Mesodermal cell (in vitro differentiated cells): ENCODE data around the gene ADIPOR2.

Source experiments
- H3K27ac ChIP-seq: 2 replicates; pipeline ENCODE4 v1.7.0; 2013; ENCODE audit warnings: mild to moderate bottlenecking, low read depth, low read length, moderate library complexity; ENCODE audit not compliant: severe bottlenecking
- H3K36me3 ChIP-seq: 2 replicates; pipeline ENCODE4 v1.7.1; 2013; ENCODE audit warnings: mild to moderate bottlenecking, low read length, moderate library complexity; ENCODE audit not compliant: control insufficient read depth, insufficient read depth
- H3K4me1 ChIP-seq: one replicate; pipeline ENCODE4 v1.7.1; 2013; ENCODE audit warnings: mild to moderate bottlenecking, low read length; ENCODE audit not compliant: insufficient read depth, control insufficient read depth, poor library complexity, severe bottlenecking
- H3K4me3 ChIP-seq: 2 replicates; pipeline ENCODE4 v1.7.0; 2013; ENCODE audit warnings: low read length, control low read depth, mild to moderate bottlenecking; ENCODE audit not compliant: insufficient read depth, poor library complexity, severe bottlenecking; ENCODE audit errors: extremely low read depth
- H3K9me3 ChIP-seq: 2 replicates; pipeline ENCODE4 v1.7.1; 2013; ENCODE audit warnings: mild to moderate bottlenecking, low read length, moderate library complexity; ENCODE audit not compliant: control insufficient read depth
- WGBS, 2 experiments: methylation state at CpG; one replicate each; pipeline ENCODE4 v1.1.5; 2013; ENCODE audit warnings: missing lambda C conversion rate in 2 of 2; ENCODE audit not compliant: insufficient coverage in 2 of 2; 5-methylcytosine and 5-hydroxymethylcytosine counted together

ADIPOR2 gene

GRCh38 chr12:1819571-1819970 lies 128.7 kb downstream of the ADIPOR2 start:
- Histone ChIP-seq H3K36me3 (no peaks in the 10 kb centered on the region), H3K9me3 (no peaks in the 10 kb centered on the region), H3K4me1 (peaks cover 7% of the 10 kb centered on the region), H3K27ac (no peak overlapping the region), H3K4me3 (no peak overlapping the region)
- 59 to 82% methylated on average over 5 to 6 of the region's 6 CpGs for WGBS, 2 experiments

- H3K27ac ChIP-seq, result no peak within 1 kb of the TSS
- H3K4me1 ChIP-seq, result peaks cover 7% of the 10 kb centered on the region
- WGBS, 2 experiments, result 23 to 26% methylated on average over 27 to 32 of the region's 34 CpGs
- H3K9me3 ChIP-seq, result no peaks in the 10 kb centered on the region
- no peaks in the 10 kb centered on the region for H3K36me3 ChIP-seq
- no peak within 1 kb of the TSS for H3K4me3 ChIP-seq
Observed at GRCh38 chr12:1820191-1820895, 129.5 kb downstream of the ADIPOR2 start, which contains the start of gene LRTM2. Gene LRTM2 (plus strand): TSS chr12:1820565. CDS start chr12:1828149, 7,584 bp downstream.

- Histone ChIP-seq H3K9me3 (no peaks in the 10 kb centered on the region), H3K27ac (no peak overlapping the region), H3K36me3 (no peaks in the 10 kb centered on the region), H3K4me1 (peaks cover 7% of the 10 kb centered on the region), H3K4me3 (no peak overlapping the region)
- 87 to 89% methylated on average over 11 of the region's 11 CpGs for WGBS, 2 experiments
Observed at GRCh38 chr12:1820896-1821291, 130.0 kb downstream of the ADIPOR2 start.

GRCh38 chr12:1821805-1822204 lies 130.9 kb downstream of the ADIPOR2 start:
- H3K4me3 ChIP-seq, result no peak overlapping the region
- 27 to 39% methylated on average over 4 to 5 of the region's 12 CpGs for WGBS, 2 experiments

GRCh38 chr12:1822699-1823098 lies 131.8 kb downstream of the ADIPOR2 start:
- Histone ChIP-seq H3K36me3 (no peaks in the 10 kb centered on the region), H3K27ac (no peak overlapping the region), H3K9me3 (no peaks in the 10 kb centered on the region), H3K4me1 (peaks cover 7% of the 10 kb centered on the region), H3K4me3 (no peak overlapping the region)
- 78 to 88% methylated on average over 8 to 11 of the region's 11 CpGs for WGBS, 2 experiments

More at GRCh38 chr12:1821805-1822204, 130.9 kb downstream of the ADIPOR2 start:
- no peaks in the 10 kb centered on the region for H3K9me3 ChIP-seq
- no peaks in the 10 kb centered on the region for H3K36me3 ChIP-seq
- H3K4me1 ChIP-seq, result peaks cover 7% of the 10 kb centered on the region
- H3K27ac ChIP-seq, result no peak overlapping the region

- Histone ChIP-seq H3K27ac (no peak overlapping the region), H3K9me3 (no peaks in the 10 kb centered on the region), H3K36me3 (no peaks in the 10 kb centered on the region), H3K4me1 (peaks cover 7% of the 10 kb centered on the region), H3K4me3 (no peak overlapping the region)
- 95% methylated on average over 9 of the region's 10 CpGs for WGBS, 2 experiments
Observed at GRCh38 chr12:1823237-1823636, 132.4 kb downstream of the ADIPOR2 start.

- 92 to 93% methylated on average over 12 to 14 of the region's 14 CpGs for WGBS, 2 experiments
- Histone ChIP-seq H3K36me3 (no peaks in the 10 kb centered on the region), H3K9me3 (no peaks in the 10 kb centered on the region), H3K4me1 (peaks cover 7% of the 10 kb centered on the region), H3K4me3 (no peak overlapping the region), H3K27ac (no peak overlapping the region)
Observed at GRCh38 chr12:1825382-1826102, 134.7 kb downstream of the ADIPOR2 start.

- WGBS, 2 experiments, result 83 to 90% methylated on average over 10 of the region's 15 CpGs
- no peak overlapping the region for H3K4me3 ChIP-seq
- peaks cover 6% of the 10 kb centered on the region for H3K4me1 ChIP-seq
- no peak overlapping the region for H3K27ac ChIP-seq
- no peaks in the 10 kb centered on the region for H3K9me3 ChIP-seq
- no peaks in the 10 kb centered on the region for H3K36me3 ChIP-seq
Observed at GRCh38 chr12:1826401-1826800, 135.5 kb downstream of the ADIPOR2 start.

- Histone ChIP-seq H3K4me1 (no peaks in the 10 kb centered on the region), H3K9me3 (no peaks in the 10 kb centered on the region), H3K4me3 (no peak overlapping the region), H3K36me3 (no peaks in the 10 kb centered on the region), H3K27ac (no peak overlapping the region)
- WGBS, 2 experiments, result 89 to 91% methylated on average over 12 to 21 of the region's 25 CpGs
Observed at GRCh38 chr12:1826867-1827705, 136.2 kb downstream of the ADIPOR2 start.
